Hematopoietic multipotent progenitor cell (in vitro differentiated cells): ENCODE results near the gene DMD. TPM values are rescaled to one million over a fixed set of nuclear protein-coding genes. Genes with fewer than 3 reads are reported as not detected.
"Not testable (repeated sequence)": the region's sequence is repeated elsewhere in the genome, so short reads cannot be mapped to it uniquely, and the experiment has no call there.

Experiments used
- DNase-seq, 3 donors: peaks; one replicate each; pipeline ENCODE4 v3.0.0-alpha.2; 2011 to 2015; ENCODE audit warnings: low read depth in 2 of 3, low spot score in 2 of 3
- total RNA-seq: library from RNA; depleted of rRNA; stranded (reverse); fragments of >200 nt; gene quantifications from one replicate; pipeline ENCODE4 v1.2.3, GENCODE V29; 2012

DMD gene
- total RNA-seq, 1 donor = 0.54 TPM

DNA sequence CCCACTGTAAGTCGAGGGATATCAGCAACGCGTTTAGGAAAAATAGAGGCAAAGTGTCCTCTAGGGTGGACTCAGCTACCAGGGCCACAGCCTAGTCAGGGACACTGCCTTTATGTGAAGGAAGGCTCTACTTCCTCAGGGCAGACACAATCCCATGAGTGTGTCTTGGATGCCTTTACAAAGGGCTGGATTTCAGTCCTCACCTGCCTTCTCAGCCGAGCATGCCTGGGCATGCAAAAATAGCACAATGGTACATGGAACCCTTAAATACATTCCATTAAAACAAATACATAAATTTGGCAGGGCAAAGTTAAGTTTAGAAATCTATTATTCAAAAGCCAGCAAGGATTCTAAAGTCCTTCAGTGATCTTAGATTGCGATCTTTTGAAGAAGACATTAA, 51.1 kb downstream of the DMD start:
- no peak for DNase-seq

DNA sequence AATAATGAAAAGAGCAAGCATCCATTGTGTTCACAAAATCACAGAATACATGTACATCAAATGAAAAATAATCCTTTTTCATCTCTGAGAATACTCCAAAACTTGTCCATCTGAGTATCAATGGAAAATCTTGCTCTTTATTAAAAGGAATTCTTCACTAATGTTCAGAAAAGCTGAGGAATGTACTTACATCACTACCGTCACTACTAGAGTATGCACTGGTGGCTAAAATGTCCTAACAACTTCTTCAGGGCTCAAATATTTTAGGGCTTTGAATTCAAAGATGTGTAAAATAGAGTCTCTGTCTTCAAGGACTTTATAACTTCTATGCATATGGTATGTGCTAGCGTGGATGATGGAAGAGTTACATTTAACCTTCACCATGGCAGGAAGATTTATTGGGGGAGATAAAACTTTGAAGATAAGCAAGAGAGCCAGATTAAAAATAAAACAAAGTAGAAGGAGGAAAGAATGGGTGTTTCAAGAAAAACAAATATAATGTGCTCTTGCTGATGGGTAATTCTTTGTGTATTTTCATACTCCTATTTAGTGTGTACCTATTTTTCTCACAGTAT, 55.1 kb downstream of the DMD start:
- DNase-seq = no peak

DNA sequence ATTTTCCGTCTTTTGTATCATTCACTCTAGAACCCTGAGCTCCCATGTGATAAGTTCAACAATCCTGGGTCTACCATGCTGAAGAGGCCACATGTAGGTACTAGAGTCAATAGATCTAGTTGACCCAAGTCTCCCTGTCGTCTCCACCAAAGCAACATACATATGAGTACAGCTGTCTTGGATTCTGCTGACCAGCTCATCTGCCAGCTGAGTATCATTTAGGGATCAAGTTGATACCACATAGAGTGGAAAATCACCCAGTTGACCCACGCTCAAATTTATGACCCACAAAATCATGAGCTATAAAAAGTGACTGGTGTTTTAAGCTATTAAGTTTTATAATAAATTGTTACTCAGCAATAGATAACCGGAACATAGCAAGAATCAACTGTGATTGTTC, 61.8 kb downstream of the DMD start:
- no peak for DNase-seq

DNA sequence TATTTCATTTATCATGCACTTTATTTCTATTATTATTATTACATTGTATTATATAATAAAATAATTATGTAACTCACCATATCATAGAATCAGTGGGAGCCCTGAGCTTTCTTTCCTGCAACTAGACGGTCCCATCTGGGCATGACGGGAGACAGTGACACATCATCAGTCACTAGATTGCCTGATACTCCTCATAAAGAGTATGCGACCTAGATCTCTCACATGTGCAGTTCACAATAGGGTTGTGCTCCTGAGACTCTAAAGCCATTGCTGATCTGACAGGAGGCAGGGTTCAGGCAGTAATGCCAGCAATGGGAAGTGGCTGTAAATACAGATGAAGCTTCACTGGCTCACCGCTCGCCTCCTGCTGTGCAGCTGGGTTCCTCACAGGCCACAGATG, 62.3 kb downstream of the DMD start:
- no peak for DNase-seq

DNA sequence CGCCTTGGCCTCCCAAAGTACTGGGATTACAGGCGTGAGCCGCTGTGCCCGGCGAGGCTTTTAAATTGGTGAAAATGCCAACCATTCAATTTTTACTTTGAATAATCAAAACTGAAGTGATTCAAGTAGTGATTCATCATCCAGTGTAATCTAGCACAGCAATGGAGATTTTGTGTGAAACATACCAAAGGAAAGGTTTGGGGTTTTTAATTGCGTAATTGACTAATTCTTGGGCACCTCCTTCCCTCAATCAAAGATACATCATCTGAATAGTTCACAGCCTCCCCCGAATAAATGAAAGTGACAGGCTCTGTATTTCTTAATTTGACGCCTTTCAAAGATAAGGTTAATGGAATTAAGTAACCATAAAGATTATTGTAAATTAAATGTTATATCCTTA, 69.0 kb downstream of the DMD start:
- no peak for DNase-seq

DNA sequence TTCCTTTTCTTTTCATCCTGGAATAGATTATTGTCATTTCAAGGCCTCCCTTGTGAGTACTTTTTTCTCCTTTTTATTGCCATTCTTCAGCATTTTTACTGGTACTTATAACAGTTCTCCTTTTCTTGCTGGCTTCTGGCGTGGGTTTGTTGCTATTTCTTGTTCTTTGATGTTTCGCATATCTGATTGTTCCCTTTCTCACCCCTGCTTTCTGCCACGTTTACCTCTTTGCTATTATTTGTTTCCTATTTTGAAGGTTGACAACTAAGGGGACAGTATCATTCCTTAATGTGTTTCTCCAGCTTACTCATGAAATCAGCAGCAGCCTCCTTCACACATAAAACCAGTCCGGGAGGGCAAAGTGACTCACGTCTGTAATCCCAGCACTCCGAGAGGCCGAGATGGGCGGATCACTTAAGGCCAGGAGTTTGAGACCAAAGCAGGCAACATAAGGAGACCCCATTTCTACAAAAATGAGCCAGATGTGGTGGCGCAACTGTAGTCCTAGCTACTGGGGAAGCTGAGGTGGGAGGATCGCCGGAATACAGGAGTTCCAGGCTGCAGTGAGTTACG, 72.6 kb downstream of the DMD start:
- DNase-seq = no peak

DNA sequence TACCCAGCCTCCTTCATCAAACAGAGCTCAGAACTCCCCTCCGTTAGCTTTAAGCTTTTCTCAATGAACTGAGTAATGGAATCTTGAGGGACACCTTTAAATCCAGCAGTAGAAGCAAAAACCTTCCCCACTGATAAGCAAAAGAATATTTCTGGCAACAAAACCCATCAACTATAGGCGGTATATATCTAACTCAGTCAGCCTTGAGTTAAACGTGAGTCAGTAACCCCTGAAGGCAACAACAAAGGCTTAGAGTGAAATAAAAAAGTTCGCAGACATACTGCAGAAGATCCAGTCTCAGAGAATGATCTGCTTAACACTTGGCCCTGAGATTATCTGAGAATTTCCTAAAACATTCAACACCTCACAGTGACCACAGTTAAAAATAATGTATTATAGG, 77.2 kb downstream of the DMD start:
- no peak for DNase-seq

DNA sequence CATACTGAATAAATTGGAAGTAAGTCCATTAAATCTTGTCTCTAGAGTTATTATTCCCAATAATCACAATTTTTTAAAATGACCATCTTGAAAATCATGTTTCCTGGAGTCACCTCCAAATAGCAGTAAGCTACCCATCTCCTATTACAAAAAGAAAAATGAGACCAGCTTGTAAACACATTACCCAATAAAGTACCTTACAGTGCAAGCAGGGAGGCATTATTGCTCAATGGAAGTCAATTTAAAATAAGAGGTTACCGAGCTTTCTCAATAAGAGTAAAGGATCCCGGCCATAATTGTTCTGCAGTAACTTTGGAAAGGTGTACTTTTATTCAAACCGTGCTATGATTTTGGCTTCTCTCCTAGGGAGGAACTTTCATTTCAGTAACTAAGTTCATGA, 78.0 kb downstream of the DMD start:
- DNase-seq = no peak

DNA sequence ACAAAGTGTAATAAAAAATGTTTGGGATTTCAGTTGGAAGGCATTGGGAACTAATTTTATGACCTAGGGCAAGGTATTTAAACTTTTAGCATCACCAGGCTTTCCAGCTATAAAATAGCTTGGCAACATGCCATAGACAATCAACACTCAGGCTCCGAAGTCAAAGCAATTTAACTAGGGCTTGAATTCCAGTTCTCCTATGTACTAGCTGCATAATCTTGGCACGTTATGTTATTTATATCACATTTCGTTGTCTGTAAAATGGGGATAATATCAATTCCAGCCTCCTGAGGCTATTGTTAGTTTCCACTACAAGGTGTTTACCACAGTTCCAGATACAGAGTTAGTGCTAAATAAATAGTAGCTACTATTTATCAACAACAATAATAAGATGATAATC, 78.8 kb downstream of the DMD start:
- no peak for DNase-seq

DNA sequence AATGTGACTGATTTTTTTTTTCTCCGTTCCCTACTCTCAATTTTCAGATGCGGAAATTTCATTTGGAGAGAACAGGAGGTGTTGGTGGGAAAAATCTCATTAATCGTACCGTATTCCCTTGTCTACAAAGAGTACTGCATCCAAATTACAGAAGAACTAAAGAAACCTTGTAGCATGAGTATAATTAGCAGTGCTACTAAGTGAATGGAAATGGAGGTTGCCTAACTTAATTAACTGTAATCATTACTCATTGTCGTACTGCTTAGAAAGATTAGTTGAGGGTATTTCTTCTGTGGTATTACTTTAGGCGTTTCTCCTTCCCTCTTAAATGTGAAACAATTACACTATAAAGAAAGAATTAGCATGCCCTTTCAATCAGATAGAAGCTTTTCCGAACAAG, 81.7 kb downstream of the DMD start:
- no peak for DNase-seq

DNA sequence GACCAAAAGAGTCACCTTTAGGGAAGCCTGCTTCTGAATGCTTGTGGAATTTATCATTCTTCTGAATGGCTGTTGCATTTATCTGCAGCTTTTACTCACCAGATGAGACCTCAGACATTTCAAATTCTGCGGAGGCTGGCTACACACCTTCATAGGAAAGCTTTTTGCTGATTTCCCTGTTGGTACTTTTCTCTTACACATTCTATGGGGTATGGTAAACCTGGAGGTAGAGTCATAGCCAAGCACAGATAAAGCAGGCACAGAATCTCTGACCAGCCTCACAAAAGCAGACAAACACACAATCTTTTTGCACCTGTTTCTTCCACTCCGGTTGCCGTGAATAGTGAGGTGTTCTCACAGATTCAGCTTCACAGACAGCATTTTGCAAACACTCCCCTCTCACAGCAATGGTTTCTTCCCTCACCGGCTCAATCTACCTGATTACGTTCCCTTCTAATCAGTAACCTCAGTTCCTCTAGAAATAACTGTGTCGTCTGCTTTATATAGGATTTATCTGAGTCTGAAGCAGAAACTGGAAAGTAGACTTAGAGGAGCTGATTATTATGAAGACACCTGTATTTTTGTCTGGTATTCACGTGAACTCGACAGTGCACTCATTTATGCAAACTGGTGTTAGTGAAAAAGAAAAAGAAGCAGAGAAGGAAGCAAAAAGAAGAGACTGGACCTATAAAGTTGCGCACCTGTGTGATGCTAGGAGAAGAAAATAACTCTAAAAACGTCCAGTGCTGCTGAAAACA, 83.1 kb downstream of the DMD start:
- DNase-seq = no peak

DNA sequence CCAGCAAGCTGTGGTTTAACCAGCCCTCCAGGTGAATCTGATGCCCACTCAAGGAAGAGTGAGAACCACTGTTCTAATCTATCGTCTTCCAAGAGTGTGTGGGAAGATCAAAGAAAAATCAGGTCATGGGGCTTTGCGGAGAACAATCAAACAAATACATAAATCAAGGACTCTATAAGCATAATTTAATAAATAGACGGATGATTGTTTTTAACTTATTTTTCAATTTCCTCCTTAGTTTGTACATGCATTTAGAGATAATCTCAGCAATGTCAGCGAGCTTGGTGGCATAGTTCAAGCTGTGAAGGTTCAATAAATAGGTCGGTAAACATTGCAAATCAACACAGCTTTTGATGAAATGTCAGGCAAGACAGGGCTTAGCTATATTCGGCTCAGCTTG, 84.9 kb downstream of the DMD start:
- DNase-seq = no peak

DNA sequence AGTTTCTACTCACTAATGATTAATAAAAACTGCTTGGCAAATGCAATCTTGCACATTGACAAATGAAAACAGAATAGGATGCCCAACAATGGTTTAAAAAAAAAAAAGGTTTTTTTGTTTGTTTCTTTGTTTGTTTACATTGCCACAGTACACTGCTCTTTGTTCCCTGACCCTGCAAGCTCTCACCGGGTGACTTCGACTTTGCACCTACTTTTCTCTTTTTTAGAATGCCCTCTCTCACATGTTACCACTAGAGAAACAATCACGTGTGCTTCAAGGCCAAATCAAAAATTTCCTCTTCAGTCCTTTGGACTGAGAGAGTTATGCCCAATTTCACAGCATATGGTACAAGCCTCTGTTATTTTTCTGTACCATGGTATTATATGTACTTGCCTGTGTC, 101.5 kb downstream of the DMD start:
- no peak for DNase-seq

DNA sequence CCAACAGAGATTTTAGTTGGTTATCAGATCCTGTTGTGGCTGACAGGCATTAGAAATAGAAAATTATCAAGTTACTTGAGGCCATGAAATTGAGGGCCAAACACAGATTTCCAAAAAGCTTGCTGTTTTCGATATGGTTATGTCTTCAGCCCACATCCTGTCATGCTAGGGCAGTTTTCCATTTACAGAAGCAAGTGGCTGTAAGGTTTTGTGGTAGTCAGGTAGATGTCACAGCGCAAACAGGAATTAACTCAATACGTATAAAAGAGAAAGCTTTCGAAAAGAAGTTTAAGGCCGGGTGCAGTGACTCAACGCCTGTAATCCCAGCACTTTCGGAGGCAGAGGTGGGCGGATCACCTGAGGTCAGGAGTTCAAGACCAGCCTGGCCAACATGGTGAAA, 104.6 kb downstream of the DMD start:
- DNase-seq = no peak

DNA sequence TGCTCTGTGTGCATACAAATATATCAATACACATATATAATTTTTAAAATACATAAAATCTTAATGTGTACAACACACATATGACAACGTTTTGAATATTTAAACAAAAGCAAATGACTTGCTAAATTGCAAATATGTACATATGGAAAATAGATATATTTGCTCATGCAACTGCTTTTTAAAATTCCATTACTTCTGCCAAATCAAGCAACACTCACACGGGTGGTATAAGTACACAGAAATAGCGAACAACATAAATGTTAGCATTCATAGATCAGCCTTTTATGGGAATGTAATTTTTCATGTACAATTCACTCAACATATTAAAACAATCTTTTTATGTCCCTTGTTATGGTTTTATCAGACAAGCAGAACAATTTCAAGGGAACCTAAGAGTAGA, 116.3 kb downstream of the DMD start:
- DNase-seq = no peak

DNA sequence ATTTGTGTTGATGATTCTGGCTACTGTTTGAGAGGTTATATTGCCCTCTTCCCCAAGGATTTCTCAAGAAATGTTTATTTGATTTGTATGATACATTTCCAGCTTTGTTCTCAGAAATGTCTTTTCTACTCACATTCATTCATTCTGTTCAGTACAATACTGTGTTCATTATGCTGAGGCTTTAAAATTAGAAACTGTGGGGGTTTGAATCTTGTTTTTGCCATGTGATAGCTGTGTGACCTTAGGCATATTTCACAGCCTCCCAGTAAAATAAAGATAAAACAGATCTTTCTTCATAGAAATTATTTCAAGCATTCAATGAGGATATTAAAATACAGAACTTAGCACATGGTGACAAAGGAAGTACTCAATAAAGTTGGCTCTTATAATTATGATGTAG, 123.9 kb downstream of the DMD start:
- no peak for DNase-seq

DNA sequence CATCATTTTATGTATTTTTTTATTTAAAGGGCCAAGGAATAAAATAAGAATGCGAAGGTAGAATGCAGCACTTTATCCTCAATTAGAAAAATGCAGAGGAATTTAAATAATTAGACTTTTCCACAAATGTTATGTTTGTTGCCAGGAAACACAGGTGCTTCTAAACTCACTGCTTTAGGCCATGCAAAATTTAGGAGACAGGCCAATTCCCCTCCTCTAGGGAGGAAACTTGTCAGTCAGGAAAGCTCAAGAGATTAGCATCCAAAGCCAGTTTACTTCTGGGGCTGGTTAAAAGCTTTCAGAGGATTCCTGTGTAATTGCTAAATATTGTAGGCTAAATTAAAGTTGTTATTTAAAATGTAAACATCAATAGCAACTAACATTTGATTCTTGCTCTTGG, 124.5 kb downstream of the DMD start:
- no peak for DNase-seq

DNA sequence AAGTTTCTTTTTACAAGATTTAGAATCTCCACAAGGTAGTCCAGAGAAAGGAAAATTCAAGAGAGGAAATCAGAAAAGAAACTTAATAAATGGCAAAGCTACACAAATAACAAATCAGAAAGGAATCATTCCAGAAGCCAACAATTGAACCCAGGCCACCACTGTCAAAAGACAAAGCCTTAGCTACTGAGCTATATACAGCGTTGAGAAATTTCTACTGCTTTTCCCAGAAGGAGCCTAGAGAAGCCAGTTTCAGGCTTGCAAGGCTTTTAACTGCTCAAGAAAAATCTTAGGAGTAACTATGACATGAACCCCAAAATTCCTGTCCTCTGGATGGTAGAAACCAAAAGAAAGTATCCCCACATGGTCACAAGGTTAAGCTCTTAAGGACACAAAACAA, 129.0 kb downstream of the DMD start:
- DNase-seq = no peak

DNA sequence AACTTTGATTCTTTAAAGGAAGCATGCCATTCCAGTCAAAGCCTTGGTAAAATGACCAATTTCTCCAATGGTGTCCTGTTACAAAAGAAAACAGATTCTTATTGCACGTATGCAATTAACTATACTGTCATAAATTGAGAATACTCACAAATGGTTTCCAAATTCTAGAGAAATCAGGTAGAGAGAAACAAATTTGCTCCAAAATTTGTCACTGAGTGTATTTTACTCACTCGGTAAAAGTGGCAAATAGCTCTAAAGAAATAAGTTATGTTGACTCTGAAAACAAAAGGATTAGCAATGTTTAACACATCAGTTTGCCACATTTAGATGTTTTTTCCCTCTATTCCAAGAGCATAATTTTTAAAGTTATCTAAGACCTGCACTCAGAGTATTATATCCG, 133.1 kb downstream of the DMD start:
- DNase-seq = no peak

DNA sequence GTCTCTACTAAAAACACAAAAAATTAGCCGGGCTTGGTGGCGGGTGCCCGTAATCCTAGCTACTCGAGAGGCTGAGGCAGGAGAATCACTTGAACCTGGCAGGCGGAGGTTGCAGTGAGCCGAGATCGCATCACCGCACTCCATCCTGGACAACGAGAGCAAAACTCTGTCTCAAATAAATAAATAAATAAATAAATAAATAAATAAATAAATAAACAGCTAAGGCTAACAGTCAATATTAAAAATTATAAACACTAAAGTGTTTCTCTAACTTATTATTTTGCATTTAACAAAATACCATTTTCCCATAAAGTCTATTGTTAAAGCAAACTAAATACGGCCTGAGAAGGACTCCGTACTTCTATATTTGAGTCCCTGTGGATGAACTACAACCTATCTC, 137.7 kb downstream of the DMD start:
- DNase-seq = not testable (repeated sequence)

DNA sequence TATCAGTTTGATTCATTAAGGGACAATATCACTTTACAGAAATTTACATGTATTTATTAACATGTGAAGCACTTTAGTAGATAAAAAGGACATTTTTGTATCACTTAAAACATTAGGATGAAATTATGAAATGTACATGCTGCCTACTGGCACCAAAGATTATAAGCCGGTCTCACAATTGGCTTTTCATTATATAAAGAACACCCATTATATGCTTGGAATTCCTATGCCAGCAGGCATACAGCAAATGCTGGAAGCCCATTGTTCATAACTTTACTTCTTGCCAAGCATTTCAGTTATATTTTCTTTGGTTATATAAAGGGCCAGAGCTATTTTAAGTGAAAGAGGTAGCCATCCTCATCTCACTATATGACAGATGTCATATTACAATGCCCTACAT, 145.9 kb downstream of the DMD start:
- DNase-seq = no peak

DNA sequence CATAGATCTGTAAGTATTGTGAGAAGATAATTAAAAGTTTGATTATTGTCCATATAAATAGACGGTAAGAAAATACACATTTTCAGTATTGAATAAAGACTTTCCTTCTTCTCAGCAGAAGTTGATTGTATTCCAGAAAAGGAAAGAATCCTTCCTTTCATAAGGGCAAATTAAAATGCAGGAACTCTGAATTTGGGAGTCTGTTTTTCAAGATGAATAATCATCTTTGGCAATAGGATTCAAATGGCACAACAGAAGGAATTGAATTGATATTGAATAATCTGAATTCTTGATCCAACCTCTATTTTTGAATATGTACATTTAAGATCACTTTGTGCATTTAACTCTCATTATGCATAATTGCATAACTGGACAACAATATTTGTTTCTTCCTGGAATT, 149.3 kb downstream of the DMD start:
- no peak for DNase-seq

DNA sequence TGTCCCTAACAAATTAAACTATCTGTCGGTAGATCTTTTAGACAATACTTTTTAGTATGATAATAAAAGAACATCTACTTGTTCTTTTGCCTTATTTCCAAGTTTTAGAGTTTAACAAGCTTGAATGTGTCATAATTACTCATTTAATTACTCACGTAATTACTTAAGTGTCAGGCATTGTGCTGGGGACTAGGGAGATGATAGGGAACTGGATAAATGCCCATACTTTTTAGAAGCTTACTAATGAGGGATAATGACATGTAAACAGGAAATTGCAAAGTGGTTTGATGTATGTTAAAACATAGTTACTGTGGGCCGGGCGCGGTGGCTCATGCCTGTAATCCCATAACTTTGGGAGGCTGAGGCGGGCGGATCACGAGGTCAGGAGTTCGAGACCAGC, 158.3 kb downstream of the DMD start:
- DNase-seq = no peak
